Body of pancreas (tissue), 4 donors: ENCODE measurements around the gene JOSD1. TPM values are rescaled to one million over a fixed set of nuclear protein-coding genes. Genes with fewer than 3 reads are reported as not detected.

Source experiments
- ATAC-seq: fragments of 150-250 bp; one replicate; pipeline ENCODE4 v1.9.1; 2016
- DNase-seq, 4 donors: peaks; one replicate each; pipeline ENCODE4 v3.0.0-alpha.2; 2019
- H3K27ac ChIP-seq, 4 donors: fragments of 200-600 bp; sonication (generic); 1 replicate in 3 of 4; 2 replicates in 1 of 4; pipeline versions ENCODE4 v1.5.1 to v1.6.1; 2016 to 2019; ENCODE audit warnings: mild to moderate bottlenecking in 1 of 4, mixed read lengths in 1 of 4, moderate library complexity in 1 of 4
- H3K27me3 ChIP-seq, 2 donors: fragments of 200-600 bp; sonication (generic); one replicate each; pipeline ENCODE4 v1.6.0; 2016; ENCODE audit warnings: mild to moderate bottlenecking in 1 of 2
- H3K36me3 ChIP-seq, 2 donors: fragments of 200-600 bp; sonication (generic); replicated peaks in 1 of 2; 2 replicates each; pipeline ENCODE4 v1.5.1; 2016; ENCODE audit warnings: low read depth in 2 of 2; ENCODE audit not compliant: insufficient read depth in 1 of 2
- H3K4me1 ChIP-seq: fragments of 200-600 bp; sonication (generic); one replicate; pipeline ENCODE4 v1.6.0; 2016
- H3K4me3 ChIP-seq, 2 donors: fragments of 200-600 bp; sonication (generic); 1 replicate in 1 of 2; 2 replicates in 1 of 2; pipeline ENCODE4 v1.5.1; 2016 to 2019
- H3K9me3 ChIP-seq, 3 donors: fragments of 200-600 bp; sonication (generic); 1 replicate in 2 of 3; 2 replicates in 1 of 3; pipeline ENCODE4 v1.5.1; 2016
- POLR2A ChIP-seq, 3 donors: fragments of 450-650 bp; IDR thresholded peaks; one replicate each; pipeline ENCODE4 v1.6.1; 2016; ENCODE audit warnings: antibody characterized with exemption in 3 of 3, mild to moderate bottlenecking in 2 of 3
- WGBS, 2 donors: methylation state at CpG; one replicate each; pipeline ENCODE4 v1.1.5; 2017; 5-methylcytosine and 5-hydroxymethylcytosine counted together
- intact Hi-C: fragments of 100-400 bp; cut with DNase I; formaldehyde crosslinking; loops from one replicate; pipeline ENCODE4 v1.15.1; 2023
- total RNA-seq, 2 donors: library from RNA; depleted of rRNA; stranded (reverse); fragments of >200 nt; gene quantifications; one replicate each; pipeline ENCODE4 v1.1.0, GENCODE V29; 2016
- TF ChIP-seq, protein P1 (sequence below), 7 experiments: fragments of 450-650 bp in 4 of 7; fragments of 200-600 bp in 3 of 7; sonication (generic) in 3 of 7; IDR thresholded peaks; one replicate each; pipeline ENCODE4 v1.5.1; 2016 to 2019; ENCODE audit warnings: antibody characterized with exemption in 7 of 7

The JOSD1 gene
- total RNA-seq, 2 donors from 2014 or later = 20.4 to 50.3 TPM

DNA sequence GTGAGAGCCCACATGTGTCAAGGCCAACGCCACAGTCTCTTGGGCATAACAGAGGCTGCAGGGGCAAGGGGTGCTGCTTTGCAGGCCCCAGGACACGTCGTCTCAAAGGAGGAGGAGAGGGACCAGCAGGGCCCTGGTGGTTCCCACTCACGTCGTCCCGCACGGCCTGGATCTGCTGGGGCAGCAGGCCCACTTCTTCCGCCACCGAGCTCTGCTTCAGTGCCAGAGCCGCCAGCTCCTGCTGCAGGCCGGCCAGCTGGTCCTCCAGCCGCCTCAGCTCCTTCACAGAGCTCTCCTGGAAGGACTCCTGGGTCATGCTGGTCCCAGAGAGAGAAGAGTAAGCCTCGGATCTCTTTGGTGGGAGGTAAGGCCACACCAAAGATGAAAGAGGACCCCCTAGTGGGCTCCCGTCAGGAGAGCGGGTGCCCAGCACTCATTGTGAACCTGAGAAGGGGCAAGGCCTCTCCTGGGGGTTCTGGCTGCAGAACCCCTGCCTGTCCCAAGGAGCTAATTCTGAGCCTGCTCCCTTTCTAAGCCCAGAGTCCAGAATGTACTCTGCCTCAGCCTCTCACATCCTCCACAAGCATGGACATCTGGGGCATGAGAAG lies 39.5 kb upstream of the JOSD1 start:
- no peak overlapping the region for H3K27ac ChIP-seq
- TF ChIP-seq POLR2A (IDR thresholded peaks at IDR 0.05) = no peak
- TF ChIP-seq, protein P1, sequence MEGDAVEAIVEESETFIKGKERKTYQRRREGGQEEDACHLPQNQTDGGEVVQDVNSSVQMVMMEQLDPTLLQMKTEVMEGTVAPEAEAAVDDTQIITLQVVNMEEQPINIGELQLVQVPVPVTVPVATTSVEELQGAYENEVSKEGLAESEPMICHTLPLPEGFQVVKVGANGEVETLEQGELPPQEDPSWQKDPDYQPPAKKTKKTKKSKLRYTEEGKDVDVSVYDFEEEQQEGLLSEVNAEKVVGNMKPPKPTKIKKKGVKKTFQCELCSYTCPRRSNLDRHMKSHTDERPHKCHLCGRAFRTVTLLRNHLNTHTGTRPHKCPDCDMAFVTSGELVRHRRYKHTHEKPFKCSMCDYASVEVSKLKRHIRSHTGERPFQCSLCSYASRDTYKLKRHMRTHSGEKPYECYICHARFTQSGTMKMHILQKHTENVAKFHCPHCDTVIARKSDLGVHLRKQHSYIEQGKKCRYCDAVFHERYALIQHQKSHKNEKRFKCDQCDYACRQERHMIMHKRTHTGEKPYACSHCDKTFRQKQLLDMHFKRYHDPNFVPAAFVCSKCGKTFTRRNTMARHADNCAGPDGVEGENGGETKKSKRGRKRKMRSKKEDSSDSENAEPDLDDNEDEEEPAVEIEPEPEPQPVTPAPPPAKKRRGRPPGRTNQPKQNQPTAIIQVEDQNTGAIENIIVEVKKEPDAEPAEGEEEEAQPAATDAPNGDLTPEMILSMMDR (IDR thresholded peaks at IDR 0.05) = no peak
- ATAC-seq = no peak
- no peaks in the 10 kb centered on the region for H3K9me3 ChIP-seq
- intact Hi-C loops = no loop called here
- no peak overlapping the region for H3K4me3 ChIP-seq
- WGBS, 2 donors = 89 to 92% methylated on average over 13 to 15 of the region's 15 CpGs
- peaks cover 42 to 75% of the 10 kb centered on the region in 2 donors for H3K36me3 ChIP-seq
- H3K4me1 ChIP-seq = peaks cover 9% of the 10 kb centered on the region
- DNase-seq = no peak
- no peaks in the 10 kb centered on the region for H3K27me3 ChIP-seq

DNA sequence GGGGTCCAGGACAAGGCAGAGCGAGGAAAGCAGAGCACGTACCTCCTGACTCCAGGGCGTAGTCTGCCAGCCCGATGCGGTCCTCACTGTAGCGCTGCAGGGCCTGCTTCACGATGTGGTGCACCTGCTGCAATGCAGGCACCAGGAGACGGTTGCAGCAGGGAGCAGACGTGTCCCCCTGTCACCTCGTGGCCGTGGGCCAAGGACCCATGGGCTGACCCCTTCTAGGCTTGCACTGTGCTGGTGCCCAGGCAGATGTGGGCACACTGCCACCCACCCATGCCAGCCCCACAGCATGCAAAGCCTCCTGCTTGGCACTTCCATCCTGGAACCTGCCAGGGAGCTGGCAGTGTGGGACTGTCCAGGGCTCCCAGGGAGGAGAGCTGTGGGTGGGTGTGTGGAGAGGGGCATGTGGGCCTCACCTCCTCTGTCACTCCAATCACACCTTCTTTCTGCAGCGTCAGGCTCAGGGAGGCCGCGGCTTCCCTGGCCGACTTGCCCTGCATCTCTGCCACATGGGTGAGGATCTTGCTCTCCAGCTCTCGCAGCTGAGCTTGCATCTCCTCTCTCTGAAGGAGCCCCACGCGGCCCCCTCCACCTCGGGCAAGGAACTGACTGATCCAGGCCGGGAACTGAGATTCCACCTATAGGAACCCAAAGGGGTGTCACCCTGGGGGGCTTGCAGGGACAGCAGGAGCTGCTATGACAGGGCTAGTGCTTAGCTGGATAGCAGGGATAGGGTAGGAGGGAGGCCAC lies 38.7 kb upstream of the JOSD1 start:
- no peaks in the 10 kb centered on the region for H3K9me3 ChIP-seq
- TF ChIP-seq, protein P1 (IDR thresholded peaks at IDR 0.05) = no peak
- no peak for TF ChIP-seq POLR2A (IDR thresholded peaks at IDR 0.05)
- no peaks in the 10 kb centered on the region for H3K27me3 ChIP-seq
- no peak for DNase-seq
- peaks cover 16% of the 10 kb centered on the region for H3K4me1 ChIP-seq
- H3K36me3 ChIP-seq = peaks cover 42 to 69% of the 10 kb centered on the region in 2 donors
- H3K4me3 ChIP-seq = no peak overlapping the region
- intact Hi-C loops = no loop called here
- no peak for ATAC-seq
- H3K27ac ChIP-seq = no peak overlapping the region
- WGBS, 2 donors = 89 to 93% methylated on average over 7 to 20 of the region's 20 CpGs

DNA sequence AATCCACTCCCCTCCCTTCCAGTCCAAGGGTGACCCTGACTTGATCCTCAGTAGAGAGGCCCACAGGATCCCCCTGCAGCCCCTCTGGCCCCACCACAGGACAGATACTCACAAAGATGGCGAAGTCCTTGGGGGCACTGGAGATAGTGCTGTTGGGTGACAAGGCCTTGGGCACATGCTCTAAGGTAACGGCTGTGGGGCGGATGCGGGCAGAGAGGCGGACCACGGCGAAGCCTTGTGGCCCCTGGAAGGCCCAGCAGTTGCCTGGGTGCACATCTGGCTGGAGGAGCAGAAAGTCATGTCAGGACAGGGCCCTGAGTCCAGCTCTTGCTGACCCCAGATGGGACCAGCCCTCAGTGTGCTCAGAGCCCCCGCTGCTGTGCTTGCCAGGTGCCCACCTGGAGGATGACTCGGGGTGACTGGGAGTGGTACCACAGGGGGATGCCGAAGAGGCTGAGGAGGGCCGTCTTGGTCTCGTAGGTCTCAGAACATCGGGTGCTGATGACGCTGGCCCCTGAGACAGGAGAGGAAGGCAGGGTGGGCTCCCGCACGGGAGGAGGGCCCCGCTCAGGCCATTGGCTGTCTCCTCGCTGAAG lies 37.8 kb upstream of the JOSD1 start:
- DNase-seq = no peak
- WGBS, 2 donors = 96 to 97% methylated on average over 11 to 18 of the region's 18 CpGs
- Histone ChIP-seq H3K36me3 (peaks cover 42 to 66% of the 10 kb centered on the region in 2 donors), H3K27ac (no peak overlapping the region), H3K27me3 (no peaks in the 10 kb centered on the region), H3K4me3 (no peak overlapping the region), H3K4me1 (peaks cover 26% of the 10 kb centered on the region), H3K9me3 (no peaks in the 10 kb centered on the region)
- no peak for ATAC-seq
- intact Hi-C loops = no loop called here
- TF ChIP-seq, protein P1 (IDR thresholded peaks at IDR 0.05) = no peak
- TF ChIP-seq POLR2A (IDR thresholded peaks at IDR 0.05) = no peak

DNA sequence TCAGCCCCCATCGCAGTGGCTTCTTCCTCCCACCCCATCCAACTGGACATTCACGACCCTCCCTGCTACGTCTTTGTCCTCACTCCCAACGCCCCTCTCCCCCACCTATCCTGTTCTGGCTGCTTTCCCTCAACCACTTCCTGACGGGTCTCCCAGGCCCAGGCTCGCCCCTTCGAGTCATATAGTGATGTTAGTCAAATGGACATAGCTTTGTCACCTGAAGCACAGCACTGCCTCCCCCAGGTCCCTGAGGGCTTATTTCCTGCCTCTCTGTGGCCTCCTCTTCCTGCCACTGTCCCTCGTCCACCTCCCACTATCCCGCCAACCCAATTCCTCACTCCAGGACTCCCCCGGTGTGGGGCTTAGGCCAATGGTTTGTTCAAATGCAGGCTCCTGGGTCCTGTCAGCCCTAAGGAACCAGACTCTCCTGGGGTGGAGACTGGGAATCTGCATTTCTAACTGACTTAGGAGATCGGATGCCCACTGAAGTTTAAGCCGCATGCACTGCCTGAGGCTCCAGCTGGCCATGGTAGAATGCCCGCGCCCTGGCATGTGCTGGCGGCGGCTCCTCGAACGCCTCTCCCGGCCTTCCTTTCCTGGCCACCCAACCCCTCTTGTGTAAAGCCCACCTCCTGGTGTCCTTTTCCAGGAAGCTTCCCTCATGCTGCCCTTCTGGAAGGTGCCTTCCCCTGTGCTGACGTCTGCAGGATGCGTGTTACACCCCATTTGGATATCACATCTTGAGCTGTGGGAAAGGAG lies 36.7 kb upstream of the JOSD1 start:
- no peak for TF ChIP-seq POLR2A (IDR thresholded peaks at IDR 0.05)
- TF ChIP-seq, protein P1 (IDR thresholded peaks at IDR 0.05) = no peak
- no peaks in the 10 kb centered on the region for H3K9me3 ChIP-seq
- H3K4me1 ChIP-seq = peaks cover 36% of the 10 kb centered on the region
- H3K27me3 ChIP-seq = no peaks in the 10 kb centered on the region
- peaks cover 42 to 59% of the 10 kb centered on the region in 2 donors for H3K36me3 ChIP-seq
- H3K27ac ChIP-seq = no peak overlapping the region
- no peak for ATAC-seq
- DNase-seq = no peak
- intact Hi-C loops = no loop called here
- 86% methylated on average over 16 to 21 of the region's 21 CpGs for WGBS, 2 donors
- no peak overlapping the region for H3K4me3 ChIP-seq
